WERI-Rb-1 (cell line): Measurements from ENCODE around the gene SLC22A16.

Experiments used
- DNase-seq: peaks from one replicate; pipeline ENCODE4 v3.0.0-alpha.2; 2020
- H3K27ac ChIP-seq: fragments of 250-450 bp; sonication (Bioruptor Pico); 2 replicates; pipeline ENCODE4 v1.5.1; 2020; ENCODE audit warnings: mild to moderate bottlenecking, moderate library complexity
- H3K27me3 ChIP-seq: fragments of 250-450 bp; sonication (Bioruptor Pico); 2 replicates; pipeline ENCODE4 v1.5.1; 2021; ENCODE audit warnings: mild to moderate bottlenecking, low read depth, moderate library complexity; ENCODE audit not compliant: insufficient read depth, severe bottlenecking
- H3K36me3 ChIP-seq: fragments of 250-450 bp; sonication (Bioruptor Pico); 2 replicates; pipeline ENCODE4 v1.5.1; 2020; ENCODE audit warnings: mild to moderate bottlenecking, moderate library complexity
- H3K4me3 ChIP-seq: 2 replicates; pipeline ENCODE4 v1.5.1; 2011; ENCODE audit warnings: low read depth, mild to moderate bottlenecking, control low read depth, low read length
- H3K9me3 ChIP-seq: fragments of 250-450 bp; sonication (Bioruptor Pico); 2 replicates; pipeline ENCODE4 v1.5.1; 2021; ENCODE audit warnings: mild to moderate bottlenecking, moderate library complexity; ENCODE audit not compliant: severe bottlenecking
- TF ChIP-seq, protein P1 (sequence below): IDR thresholded peaks from 2 replicates; pipeline ENCODE4 v1.5.1; 2011; ENCODE audit warnings: low read depth, mild to moderate bottlenecking, control low read depth, inconsistent platforms, low read length

SLC22A16 gene

DNA sequence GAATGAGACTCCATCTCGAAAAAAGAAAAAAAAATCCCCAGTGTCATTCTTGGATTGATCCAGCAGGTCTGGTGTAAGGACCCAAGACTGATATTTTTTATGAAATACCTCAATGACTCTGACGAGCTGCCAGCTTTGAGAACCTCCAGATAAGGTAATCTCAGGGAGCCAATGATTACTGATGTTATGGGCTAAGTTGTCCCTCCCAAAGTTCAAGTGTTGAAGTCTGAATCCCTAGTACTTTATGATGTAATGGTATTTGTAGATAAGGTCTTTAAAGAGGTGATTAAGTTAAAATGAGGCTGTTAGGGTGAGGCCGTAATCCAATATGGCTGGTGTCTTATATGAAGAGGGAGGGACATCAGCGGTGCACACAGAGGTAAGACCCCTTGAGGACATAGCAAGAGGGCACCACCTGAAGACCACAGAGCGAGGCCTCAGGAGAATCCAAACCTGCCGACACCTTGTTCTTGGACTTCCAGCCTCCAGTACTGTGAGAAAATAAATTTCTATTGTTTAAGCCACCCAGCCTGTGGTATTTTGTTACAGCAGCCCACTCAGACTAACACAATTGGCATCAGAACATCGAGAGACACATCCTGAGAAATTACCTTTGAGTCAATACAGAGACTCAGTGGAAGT is 41.3 kb downstream of the SLC22A16 start:
- no peak for DNase-seq
- Histone ChIP-seq H3K9me3 (no peaks in the 10 kb centered on the region), H3K36me3 (no peaks in the 10 kb centered on the region), H3K4me3 (no peak overlapping the region), H3K27ac (no peak overlapping the region), H3K27me3 (no peaks in the 10 kb centered on the region)
- TF ChIP-seq, protein P1, sequence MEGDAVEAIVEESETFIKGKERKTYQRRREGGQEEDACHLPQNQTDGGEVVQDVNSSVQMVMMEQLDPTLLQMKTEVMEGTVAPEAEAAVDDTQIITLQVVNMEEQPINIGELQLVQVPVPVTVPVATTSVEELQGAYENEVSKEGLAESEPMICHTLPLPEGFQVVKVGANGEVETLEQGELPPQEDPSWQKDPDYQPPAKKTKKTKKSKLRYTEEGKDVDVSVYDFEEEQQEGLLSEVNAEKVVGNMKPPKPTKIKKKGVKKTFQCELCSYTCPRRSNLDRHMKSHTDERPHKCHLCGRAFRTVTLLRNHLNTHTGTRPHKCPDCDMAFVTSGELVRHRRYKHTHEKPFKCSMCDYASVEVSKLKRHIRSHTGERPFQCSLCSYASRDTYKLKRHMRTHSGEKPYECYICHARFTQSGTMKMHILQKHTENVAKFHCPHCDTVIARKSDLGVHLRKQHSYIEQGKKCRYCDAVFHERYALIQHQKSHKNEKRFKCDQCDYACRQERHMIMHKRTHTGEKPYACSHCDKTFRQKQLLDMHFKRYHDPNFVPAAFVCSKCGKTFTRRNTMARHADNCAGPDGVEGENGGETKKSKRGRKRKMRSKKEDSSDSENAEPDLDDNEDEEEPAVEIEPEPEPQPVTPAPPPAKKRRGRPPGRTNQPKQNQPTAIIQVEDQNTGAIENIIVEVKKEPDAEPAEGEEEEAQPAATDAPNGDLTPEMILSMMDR = no peak

DNA sequence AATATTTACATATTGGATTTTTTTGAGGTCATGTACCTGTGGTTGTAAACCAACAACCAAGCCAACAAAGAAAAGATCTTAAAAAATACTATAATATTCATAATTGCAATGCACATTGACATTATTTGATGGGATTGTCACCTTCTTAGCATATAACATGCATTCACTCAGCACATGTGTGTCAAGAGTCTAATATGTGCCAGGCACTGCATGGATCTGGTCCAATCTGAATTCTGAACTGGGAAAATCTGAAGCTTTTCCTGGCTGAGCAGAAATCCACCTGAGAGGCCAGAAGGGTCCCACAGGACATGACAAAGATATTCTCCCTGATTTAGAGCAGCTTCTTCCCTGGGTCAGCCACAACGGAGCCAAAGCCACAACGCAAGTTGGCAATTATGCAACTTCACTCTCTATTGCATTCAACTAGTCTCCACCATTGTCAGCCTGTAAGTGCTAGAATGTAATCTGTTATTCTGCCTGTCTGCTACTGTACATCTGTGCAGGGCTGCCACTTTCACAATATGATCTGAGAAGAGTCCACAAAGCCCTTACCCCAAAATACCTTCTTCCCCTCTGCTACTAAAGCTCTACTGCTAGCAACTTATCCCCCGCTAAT is 44.0 kb downstream of the SLC22A16 start:
- TF ChIP-seq, protein P1 = no peak
- DNase-seq = no peak
- Histone ChIP-seq H3K27me3 (no peaks in the 10 kb centered on the region), H3K9me3 (no peaks in the 10 kb centered on the region), H3K27ac (no peak overlapping the region), H3K36me3 (no peaks in the 10 kb centered on the region), H3K4me3 (no peak overlapping the region)

DNA sequence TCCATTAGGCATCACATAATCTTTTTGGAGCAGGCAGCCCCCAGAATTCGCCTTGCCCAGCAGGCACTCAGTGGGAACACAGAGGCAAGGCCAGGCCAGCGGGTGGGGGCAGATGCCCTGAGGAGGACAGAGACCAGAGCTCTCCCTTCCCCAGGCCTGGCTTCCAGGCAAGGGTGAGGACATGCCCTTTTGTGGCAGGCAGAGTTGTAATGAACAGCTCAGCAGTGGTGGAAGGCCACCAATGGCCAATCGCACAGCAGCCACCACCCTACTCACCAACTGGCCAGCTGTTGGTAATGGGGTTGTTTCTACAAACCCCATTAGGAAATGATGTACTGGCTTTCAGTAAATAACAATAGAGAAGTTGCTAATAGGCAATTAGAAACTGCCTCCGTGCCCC is 45.7 kb downstream of the SLC22A16 start:
- Histone ChIP-seq H3K9me3 (no peaks in the 10 kb centered on the region), H3K27ac (no peak overlapping the region), H3K36me3 (no peaks in the 10 kb centered on the region), H3K4me3 (no peak overlapping the region), H3K27me3 (no peaks in the 10 kb centered on the region)
- TF ChIP-seq, protein P1 = no peak
- no peak for DNase-seq

DNA sequence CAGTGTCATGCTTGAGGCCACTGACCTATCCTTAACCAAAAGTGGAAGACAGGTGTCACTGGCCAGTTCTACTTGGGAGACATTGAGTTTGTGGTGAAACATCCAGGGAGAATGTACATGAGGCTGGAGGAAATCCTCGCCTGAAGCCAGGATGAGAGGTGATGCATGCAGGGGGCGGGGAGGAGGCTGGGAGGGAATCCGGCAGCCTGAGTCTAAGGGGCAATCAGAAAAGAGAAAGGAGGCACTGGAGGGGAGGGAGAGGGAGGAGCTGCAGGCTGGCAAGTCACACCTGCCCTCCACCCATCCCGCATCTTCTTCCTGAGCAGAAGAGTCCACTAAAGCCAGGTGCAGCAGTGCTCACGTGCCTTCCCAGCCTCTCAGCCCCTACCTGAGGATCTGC is 46.2 kb downstream of the SLC22A16 start:
- no peak for DNase-seq
- TF ChIP-seq, protein P1 = no peak
- Histone ChIP-seq H3K9me3 (no peaks in the 10 kb centered on the region), H3K27ac (no peak overlapping the region), H3K27me3 (no peaks in the 10 kb centered on the region), H3K36me3 (no peaks in the 10 kb centered on the region), H3K4me3 (no peak overlapping the region)

DNA sequence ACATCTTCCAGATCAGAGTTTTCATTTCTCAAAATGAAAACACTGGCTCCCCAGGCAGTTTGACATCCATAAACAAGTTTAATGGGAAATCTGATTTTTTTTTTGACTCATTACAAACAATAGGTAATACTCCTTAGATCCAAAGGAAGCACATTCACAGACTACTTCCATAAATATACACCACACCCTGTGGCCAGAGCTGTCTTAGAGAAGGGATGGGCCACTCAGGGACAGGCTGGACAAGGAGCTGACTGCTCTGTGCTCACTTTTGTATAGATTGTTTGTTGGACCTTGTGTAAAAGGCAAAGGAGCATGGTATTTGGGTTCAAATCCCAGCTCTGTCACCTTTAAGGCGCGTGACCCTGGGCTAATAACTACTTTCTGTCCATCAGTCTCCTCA is 48.3 kb downstream of the SLC22A16 start:
- H3K27me3 ChIP-seq = no peaks in the 10 kb centered on the region

More for the DNA sequence above, 48.3 kb downstream of the SLC22A16 start:
- Histone ChIP-seq H3K4me3 (no peak overlapping the region), H3K9me3 (no peaks in the 10 kb centered on the region), H3K27ac (no peak overlapping the region), H3K36me3 (no peaks in the 10 kb centered on the region)
- TF ChIP-seq, protein P1 = no peak
- no peak for DNase-seq
